Neural progenitor cell (in vitro differentiated cells): ENCODE data around the gene CHTF18. TPM values are rescaled to one million over a fixed set of nuclear protein-coding genes. Genes with fewer than 3 reads are reported as not detected.

Experiments
- DNase-seq: peaks from one replicate; pipeline ENCODE4 v3.0.0-alpha.2; 2016; ENCODE audit warnings: low spot score
- H2AFZ ChIP-seq: fragments of 200-600 bp; sonication (generic); replicated peaks from 2 replicates; pipeline ENCODE4 v1.6.1; 2016; ENCODE audit warnings: antibody characterized with exemption
- H3F3A ChIP-seq: fragments of 200-600 bp; sonication (generic); 2 replicates; pipeline ENCODE4 v1.6.1; 2016; ENCODE audit warnings: antibody characterized with exemption, low read depth
- H3K27ac ChIP-seq: fragments of 200-600 bp; sonication (generic); 2 replicates; pipeline ENCODE4 v1.5.1; 2016; ENCODE audit warnings: mild to moderate bottlenecking
- H3K27me3 ChIP-seq: fragments of 200-600 bp; sonication (generic); 2 replicates; pipeline ENCODE4 v1.6.1; 2016; ENCODE audit warnings: mild to moderate bottlenecking, moderate library complexity
- H3K36me3 ChIP-seq: fragments of 200-600 bp; sonication (generic); 2 replicates; pipeline ENCODE4 v1.5.1; 2016
- H3K4me1 ChIP-seq: fragments of 200-600 bp; sonication (generic); 2 replicates; pipeline ENCODE4 v1.6.1; 2016; ENCODE audit warnings: mixed run types
- H3K4me2 ChIP-seq: fragments of 200-600 bp; sonication (generic); 2 replicates; pipeline ENCODE4 v1.6.1; 2016
- H3K4me3 ChIP-seq: fragments of 200-600 bp; sonication (generic); 2 replicates; pipeline ENCODE4 v1.5.1; 2016
- H3K79me2 ChIP-seq: fragments of 200-600 bp; sonication (generic); 2 replicates; pipeline ENCODE4 v1.6.1; 2016; ENCODE audit warnings: low read depth
- H3K9ac ChIP-seq: fragments of 200-600 bp; sonication (generic); 2 replicates; pipeline ENCODE4 v1.6.1; 2016
- H3K9me3 ChIP-seq: fragments of 200-600 bp; sonication (generic); 2 replicates; pipeline ENCODE4 v1.5.1; 2016; ENCODE audit warnings: low read depth
- H4K20me1 ChIP-seq: fragments of 200-600 bp; sonication (generic); 2 replicates; pipeline ENCODE4 v1.6.1; 2016; ENCODE audit warnings: low read depth
- H3K27ac Mint-ChIP-seq: 3 replicates; pipeline ENCODE4 v1.8.0; 2021; ENCODE audit warnings: mixed read lengths
- H3K27me3 Mint-ChIP-seq: 2 replicates; pipeline ENCODE4 v1.8.0; 2022; ENCODE audit warnings: low read depth, mild to moderate bottlenecking, inconsistent platforms, moderate library complexity, mixed read lengths; ENCODE audit not compliant: insufficient read depth
- H3K36me3 Mint-ChIP-seq: 3 replicates; pipeline ENCODE4 v1.8.0; 2021; ENCODE audit warnings: mixed read lengths
- H3K4me1 Mint-ChIP-seq: 3 replicates; pipeline ENCODE4 v1.8.0; 2021; ENCODE audit warnings: mixed read lengths
- H3K4me3 Mint-ChIP-seq: 3 replicates; pipeline ENCODE4 v1.8.0; 2021; ENCODE audit warnings: mild to moderate bottlenecking, moderate library complexity, mixed read lengths
- H3K9me3 Mint-ChIP-seq: 3 replicates; pipeline ENCODE4 v1.8.0; 2020; ENCODE audit warnings: mixed read lengths
- CTCF ChIP-seq: fragments of 200-600 bp; sonication (generic); IDR thresholded peaks from 2 replicates; pipeline ENCODE4 v1.5.1; 2017; ENCODE audit warnings: antibody characterized with exemption, mild to moderate bottlenecking
- EZH2 ChIP-seq: fragments of 200-600 bp; sonication (generic); IDR thresholded peaks from 2 replicates; pipeline ENCODE4 v1.6.1; 2017; ENCODE audit warnings: antibody characterized with exemption, mild to moderate bottlenecking, moderate library complexity
- EZH2phosphoT487 ChIP-seq: fragments of 200-600 bp; sonication (generic); IDR thresholded peaks from 2 replicates; pipeline ENCODE4 v1.6.1; 2017; ENCODE audit warnings: antibody characterized with exemption
- total RNA-seq: library from RNA; depleted of rRNA; stranded (reverse); fragments of >200 nt; gene quantifications from 2 replicates; pipeline ENCODE4 v1.2.3, GENCODE V29; 2015; ENCODE audit warnings: low replicate concordance

CHTF18 gene
- total RNA-seq, 1 donor from 2014 or later: 35.6 TPM

GRCh38 chr16:803754-804080, 15.3 kb downstream of the CHTF18 start:
- Histone ChIP-seq H3K4me2 (no peak overlapping the region), H2AFZ (no peak overlapping the region), H4K20me1 (peaks cover 22% of the 10 kb centered on the region), H3K4me1 (peaks cover 18% of the 10 kb centered on the region), H3K36me3 (no peaks in the 10 kb centered on the region), H3K27ac (no peak overlapping the region), H3F3A (peaks cover 24% of the 10 kb centered on the region), H3K27me3 (peaks cover 68% of the 10 kb centered on the region), H3K9me3 (no peaks in the 10 kb centered on the region), H3K4me3 (no peak overlapping the region), H3K9ac (no peak overlapping the region), H3K79me2 (peaks cover 9% of the 10 kb centered on the region)
- no peak for DNase-seq
- Mint-ChIP-seq H3K4me1 (peaks cover 3% of the 10 kb centered on the region), H3K36me3 (peaks cover 2% of the 10 kb centered on the region), H3K27ac (no peak overlapping the region), H3K4me3 (no peak overlapping the region), H3K9me3 (peaks cover 3% of the 10 kb centered on the region), H3K27me3 (peaks cover 2% of the 10 kb centered on the region)
- TF ChIP-seq CTCF (no peak), EZH2phosphoT487 (no peak), EZH2 (no peak)

GRCh38 chr16:804193-805048, 16.0 kb downstream of the CHTF18 start:
- TF ChIP-seq EZH2phosphoT487 (no peak), CTCF (no peak), EZH2 (no peak)
- no peak overlapping the region for H3K9ac ChIP-seq
- H3K4me3 Mint-ChIP-seq: no peak overlapping the region

GRCh38 chr16:805474-805873, 17.1 kb downstream of the CHTF18 start:
- no peak overlapping the region for H3K9ac ChIP-seq
- H3K27me3 ChIP-seq: peaks cover 52% of the 10 kb centered on the region
- peaks cover 13% of the 10 kb centered on the region for H3K79me2 ChIP-seq
- H3K27ac ChIP-seq: no peak overlapping the region
- TF ChIP-seq CTCF: no peak
- no peak for TF ChIP-seq EZH2
- no peak for TF ChIP-seq EZH2phosphoT487
- H3F3A ChIP-seq: peaks cover 21% of the 10 kb centered on the region
- H3K4me3 Mint-ChIP-seq: no peak overlapping the region
- peaks cover 8% of the 10 kb centered on the region for H3K9me3 Mint-ChIP-seq
- H3K27ac Mint-ChIP-seq: no peak overlapping the region
- DNase-seq: no peak
- no peaks in the 10 kb centered on the region for H3K9me3 ChIP-seq
- peaks cover 6% of the 10 kb centered on the region for H3K27me3 Mint-ChIP-seq
- peaks cover 8% of the 10 kb centered on the region for H4K20me1 ChIP-seq
- H3K4me2 ChIP-seq: no peak overlapping the region
- H3K4me3 ChIP-seq: no peak overlapping the region
- peaks cover 6% of the 10 kb centered on the region for H3K36me3 Mint-ChIP-seq
- no peaks in the 10 kb centered on the region for H3K36me3 ChIP-seq
- no peak overlapping the region for H2AFZ ChIP-seq
- peaks cover 7% of the 10 kb centered on the region for H3K4me1 Mint-ChIP-seq
- H3K4me1 ChIP-seq: peaks cover 10% of the 10 kb centered on the region

More at GRCh38 chr16:804193-805048, 16.0 kb downstream of the CHTF18 start:
- Histone ChIP-seq H3K4me3 (no peak overlapping the region), H3F3A (peaks cover 24% of the 10 kb centered on the region), H3K27me3 (peaks cover 62% of the 10 kb centered on the region), H3K4me1 (peaks cover 18% of the 10 kb centered on the region), H2AFZ (no peak overlapping the region), H3K9me3 (no peaks in the 10 kb centered on the region), H3K4me2 (no peak overlapping the region), H4K20me1 (peaks cover 19% of the 10 kb centered on the region), H3K36me3 (no peaks in the 10 kb centered on the region), H3K79me2 (peaks cover 13% of the 10 kb centered on the region), H3K27ac (no peak overlapping the region)
- DNase-seq: no peak
- Mint-ChIP-seq H3K36me3 (peaks cover 4% of the 10 kb centered on the region), H3K9me3 (peaks cover 5% of the 10 kb centered on the region), H3K27me3 (peaks cover 2% of the 10 kb centered on the region), H3K4me1 (peaks cover 5% of the 10 kb centered on the region), H3K27ac (no peak overlapping the region)
